Keratinocyte (primary cell): ENCODE data around the gene SHISA2.

Experiments
- CTCF ChIP-seq, 3 experiments: IDR thresholded peaks in 1 of 3; conservative IDR thresholded peaks in 1 of 3; optimal IDR thresholded peaks in 1 of 3; 2 replicates in 2 of 3; 3 replicates in 1 of 3; pipeline versions ENCODE3 to v1.5.1; 2011; ENCODE audit warnings: low read length in 3 of 3, mild to moderate bottlenecking in 3 of 3, moderate library complexity in 2 of 3, control low read depth in 1 of 3, inconsistent platforms in 1 of 3; ENCODE audit not compliant: insufficient read depth in 2 of 3; ENCODE audit errors: extremely low read depth in 1 of 3
- EZH2 ChIP-seq: IDR thresholded peaks from one replicate; pipeline ENCODE4 v1.6.1; 2012; ENCODE audit warnings: inconsistent platforms, mild to moderate bottlenecking, low read length, moderate library complexity

GRCh38 chr13:26021956-26022355 is 29.9 kb downstream of the SHISA2 start:
- TF ChIP-seq CTCF (optimal IDR thresholded peaks at IDR 0.05 in 1 of 3, IDR thresholded peaks at IDR 0.05 in 1 of 3, conservative IDR thresholded peaks at IDR 0.05 in 1 of 3; ENCODE audit: extremely low read depth in 1 of 3, insufficient read depth in 2 of 3, low read length in 3 of 3) (no peak), EZH2 (no peak)
